Measurements from ENCODE around the gene MT1H. TPM values are rescaled to one million over a fixed set of nuclear protein-coding genes. Genes with fewer than 3 reads are reported as not detected.

Gene MT1H
- total and polyA plus RNA-seq, 2 of the 13 experiments (the other 11 are each of a cell fraction or from before 2014, with no cell fraction given) = 0.60 TPM; not detected in 1

DNA sequence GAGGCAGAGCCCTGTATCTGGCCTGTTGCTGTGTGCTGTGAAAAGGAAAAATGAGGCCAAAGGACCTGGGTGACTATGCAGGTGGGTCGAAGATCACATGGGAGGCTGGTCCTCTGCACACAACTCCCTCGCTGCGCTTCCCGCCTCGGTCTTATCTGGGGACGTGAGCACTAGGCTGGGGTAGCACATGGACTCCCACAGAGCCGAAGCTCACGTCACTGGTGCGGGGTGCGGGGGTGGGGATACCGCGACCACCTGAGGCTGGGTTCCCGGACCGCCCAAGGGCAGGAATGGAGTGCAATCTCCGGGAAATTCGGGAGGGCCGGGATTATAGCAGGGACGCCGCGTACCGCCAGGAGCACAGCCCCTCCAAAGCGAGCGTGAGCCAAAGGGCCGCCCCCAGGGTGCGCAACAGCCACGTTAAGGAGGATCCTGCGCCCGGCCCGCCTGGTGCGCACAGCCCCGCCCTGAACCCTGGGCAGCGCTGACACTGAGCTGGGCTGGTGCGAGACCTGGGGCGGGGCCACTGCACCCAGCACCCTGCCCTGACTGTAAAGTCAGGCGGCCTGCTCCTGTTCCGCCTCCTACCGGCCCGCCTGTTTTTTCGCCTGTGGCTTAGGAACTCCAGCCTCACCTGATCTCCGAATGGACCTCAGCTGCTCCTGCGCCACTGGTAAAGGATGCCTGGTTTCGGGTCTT is 26.4 kb upstream of the MT1H start (continued):
- TF ChIP-seq, protein P1, sequence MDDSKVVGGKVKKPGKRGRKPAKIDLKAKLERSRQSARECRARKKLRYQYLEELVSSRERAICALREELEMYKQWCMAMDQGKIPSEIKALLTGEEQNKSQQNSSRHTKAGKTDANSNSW (CRISPR knock-in tag; IDR thresholded peaks at IDR 0.05; ENCODE audit: borderline replicate concordance) = no peak
- TF ChIP-seq ZNF484 (CRISPR knock-in tag; IDR thresholded peaks at IDR 0.05; ENCODE audit: borderline replicate concordance, low read depth) (no peak), TBX3 (IDR thresholded peaks at IDR 0.05; ENCODE audit: borderline replicate concordance) (no peak), ZNF816 (CRISPR knock-in tag; IDR thresholded peaks at IDR 0.05; ENCODE audit: borderline replicate concordance) (no peak), KLF11 (CRISPR knock-in tag; IDR thresholded peaks at IDR 0.05) (no peak), IRX3 (CRISPR knock-in tag; IDR thresholded peaks at IDR 0.05; ENCODE audit: borderline replicate concordance, low read depth) (no peak), ZNF790 (CRISPR knock-in tag; IDR thresholded peaks at IDR 0.05; ENCODE audit: borderline replicate concordance) (no peak), SNRNP70 (IDR thresholded peaks at IDR 0.05; ENCODE audit: low read depth, low read length) (no peak), CHD2 (IDR thresholded peaks at IDR 0.05; ENCODE audit: low read depth, low read length) (no peak), ZMYM3 (CRISPR knock-in tag; IDR thresholded peaks at IDR 0.05) (peak; percentile 57), SPEN (CRISPR knock-in tag; IDR thresholded peaks at IDR 0.05; ENCODE audit: low read depth) (no peak), ZNF501 (CRISPR knock-in tag; IDR thresholded peaks at IDR 0.05) (peak; percentile 72; the same call in 1 of the 2 replicates), EP300 (IDR thresholded peaks at IDR 0.05; ENCODE audit: low read depth in 2 of 2, low read length in 2 of 2) (no peak), EP300 (CRISPR knock-in tag; IDR thresholded peaks at IDR 0.05; ENCODE audit: borderline replicate concordance) (no peak), SALL2 (CRISPR knock-in tag; IDR thresholded peaks at IDR 0.05) (no peak), TCF12 (IDR thresholded peaks at IDR 0.05) (no peak), TCF12 (CRISPR knock-in tag; IDR thresholded peaks at IDR 0.05) (0 out of 2 replicates have a peak, but pooled peaks have one; percentile 59), ZNF333 (CRISPR knock-in tag; IDR thresholded peaks at IDR 0.05; ENCODE audit: borderline replicate concordance) (no peak), TRIM24 (CRISPR knock-in tag; IDR thresholded peaks at IDR 0.05) (no peak), ZFX (CRISPR knock-in tag; IDR thresholded peaks at IDR 0.05; ENCODE audit: low read depth) (peak; percentile 45; the same call in 1 of the 2 replicates), ZNF431 (CRISPR knock-in tag; IDR thresholded peaks at IDR 0.05; ENCODE audit: borderline replicate concordance, low read depth) (no peak), RFXAP (CRISPR knock-in tag; IDR thresholded peaks at IDR 0.05; ENCODE audit: borderline replicate concordance) (no peak), HOXA5 (CRISPR knock-in tag; IDR thresholded peaks at IDR 0.05) (no peak), NFATC3 (CRISPR knock-in tag; IDR thresholded peaks at IDR 0.05) (no peak), ZEB1 (IDR thresholded peaks at IDR 0.05; ENCODE audit: insufficient replicate concordance, low read depth) (no peak), PHF8 (CRISPR knock-in tag; IDR thresholded peaks at IDR 0.05) (no peak)
- TF ChIP-seq, protein P2, sequence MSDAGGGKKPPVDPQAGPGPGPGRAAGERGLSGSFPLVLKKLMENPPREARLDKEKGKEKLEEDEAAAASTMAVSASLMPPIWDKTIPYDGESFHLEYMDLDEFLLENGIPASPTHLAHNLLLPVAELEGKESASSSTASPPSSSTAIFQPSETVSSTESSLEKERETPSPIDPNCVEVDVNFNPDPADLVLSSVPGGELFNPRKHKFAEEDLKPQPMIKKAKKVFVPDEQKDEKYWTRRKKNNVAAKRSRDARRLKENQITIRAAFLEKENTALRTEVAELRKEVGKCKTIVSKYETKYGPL (CRISPR knock-in tag; IDR thresholded peaks at IDR 0.05) = no peak
- TF ChIP-seq, protein P3, sequence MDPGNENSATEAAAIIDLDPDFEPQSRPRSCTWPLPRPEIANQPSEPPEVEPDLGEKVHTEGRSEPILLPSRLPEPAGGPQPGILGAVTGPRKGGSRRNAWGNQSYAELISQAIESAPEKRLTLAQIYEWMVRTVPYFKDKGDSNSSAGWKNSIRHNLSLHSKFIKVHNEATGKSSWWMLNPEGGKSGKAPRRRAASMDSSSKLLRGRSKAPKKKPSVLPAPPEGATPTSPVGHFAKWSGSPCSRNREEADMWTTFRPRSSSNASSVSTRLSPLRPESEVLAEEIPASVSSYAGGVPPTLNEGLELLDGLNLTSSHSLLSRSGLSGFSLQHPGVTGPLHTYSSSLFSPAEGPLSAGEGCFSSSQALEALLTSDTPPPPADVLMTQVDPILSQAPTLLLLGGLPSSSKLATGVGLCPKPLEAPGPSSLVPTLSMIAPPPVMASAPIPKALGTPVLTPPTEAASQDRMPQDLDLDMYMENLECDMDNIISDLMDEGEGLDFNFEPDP (CRISPR knock-in tag; conservative IDR thresholded peaks at IDR 0.05) = no peak
- TF ChIP-seq, protein P4, sequence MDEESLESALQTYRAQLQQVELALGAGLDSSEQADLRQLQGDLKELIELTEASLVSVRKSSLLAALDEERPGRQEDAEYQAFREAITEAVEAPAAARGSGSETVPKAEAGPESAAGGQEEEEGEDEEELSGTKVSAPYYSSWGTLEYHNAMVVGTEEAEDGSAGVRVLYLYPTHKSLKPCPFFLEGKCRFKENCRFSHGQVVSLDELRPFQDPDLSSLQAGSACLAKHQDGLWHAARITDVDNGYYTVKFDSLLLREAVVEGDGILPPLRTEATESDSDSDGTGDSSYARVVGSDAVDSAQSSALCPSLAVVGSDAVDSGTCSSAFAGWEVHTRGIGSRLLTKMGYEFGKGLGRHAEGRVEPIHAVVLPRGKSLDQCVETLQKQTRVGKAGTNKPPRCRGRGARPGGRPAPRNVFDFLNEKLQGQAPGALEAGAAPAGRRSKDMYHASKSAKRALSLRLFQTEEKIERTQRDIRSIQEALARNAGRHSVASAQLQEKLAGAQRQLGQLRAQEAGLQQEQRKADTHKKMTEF (CRISPR knock-in tag; IDR thresholded peaks at IDR 0.05) = no peak

All from HepG2 (cell line).